ENCODE results near the gene SDHAF2.

DNA sequence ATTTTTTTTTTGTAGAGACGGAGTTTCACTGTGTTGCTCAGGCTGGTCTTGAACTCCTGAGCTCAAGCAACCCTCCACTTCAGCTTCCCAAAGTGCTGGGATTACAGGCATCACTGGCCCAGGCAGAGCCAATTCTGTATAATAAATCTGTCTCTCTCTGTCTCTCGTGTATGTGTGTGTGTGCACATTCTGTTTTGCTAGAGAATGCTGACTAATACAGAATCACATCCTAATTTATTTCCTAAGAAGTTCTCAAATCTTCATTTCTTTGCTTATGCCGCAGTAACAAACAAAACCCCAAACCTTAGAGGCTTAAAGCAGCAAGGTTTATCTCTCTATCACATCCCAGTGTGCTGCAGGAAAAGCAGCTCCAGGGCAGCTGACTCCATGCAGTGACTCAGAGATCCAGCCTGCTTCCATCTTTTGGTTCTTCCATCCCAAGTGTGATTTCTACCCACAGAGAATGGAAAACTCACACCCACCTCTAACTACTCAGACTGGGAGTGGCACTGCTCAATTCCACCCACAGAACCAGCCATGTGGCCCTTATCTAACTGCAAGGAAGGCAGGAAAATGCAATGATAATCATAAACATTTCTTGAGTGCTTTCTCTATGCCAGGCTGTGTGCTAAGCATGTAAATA, 43.6 kb downstream of the SDHAF2 start:
- no peak for TF ChIP-seq POLR2A (IDR thresholded peaks at IDR 0.05; ENCODE audit: low read depth, low read length)
- no peak for TF ChIP-seq TAF1 (IDR thresholded peaks at IDR 0.05; ENCODE audit: low read depth, low read length)
- TF ChIP-seq POLR2AphosphoS5 (IDR thresholded peaks at IDR 0.05; ENCODE audit: low read depth, low read length), result no peak
- no peak for TF ChIP-seq PAX5 (IDR thresholded peaks at IDR 0.05; ENCODE audit: insufficient read depth, low read length, severe bottlenecking)

Measured in GM12891 (cell line).